ENCODE results near the gene ETS1.

DNA sequence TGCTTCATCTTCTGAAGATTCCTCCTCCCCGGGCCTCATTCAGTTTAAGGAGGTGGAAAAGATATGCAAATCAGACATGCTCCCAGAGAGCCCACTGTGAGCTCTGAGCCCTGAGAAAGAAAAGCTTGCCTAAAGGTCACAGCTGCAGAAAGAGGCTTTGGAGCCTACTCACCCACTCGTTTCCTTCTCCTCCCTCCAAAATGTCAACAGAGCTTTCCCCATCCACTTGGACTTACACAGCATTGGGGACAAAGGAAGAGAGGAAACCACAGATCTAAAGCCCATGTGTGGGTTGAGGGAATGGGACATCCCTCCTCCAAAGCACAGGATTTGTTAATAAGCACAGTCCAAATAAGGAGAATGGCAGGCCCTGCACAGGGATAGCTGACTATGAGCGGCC is 158.4 kb downstream of the ETS1 start:
- TF ChIP-seq POLR2AphosphoS5 (IDR thresholded peaks at IDR 0.05) (no peak), POLR2A (IDR thresholded peaks at IDR 0.05; ENCODE audit: low read depth) (no peak)
- TF ChIP-seq, protein P1, sequence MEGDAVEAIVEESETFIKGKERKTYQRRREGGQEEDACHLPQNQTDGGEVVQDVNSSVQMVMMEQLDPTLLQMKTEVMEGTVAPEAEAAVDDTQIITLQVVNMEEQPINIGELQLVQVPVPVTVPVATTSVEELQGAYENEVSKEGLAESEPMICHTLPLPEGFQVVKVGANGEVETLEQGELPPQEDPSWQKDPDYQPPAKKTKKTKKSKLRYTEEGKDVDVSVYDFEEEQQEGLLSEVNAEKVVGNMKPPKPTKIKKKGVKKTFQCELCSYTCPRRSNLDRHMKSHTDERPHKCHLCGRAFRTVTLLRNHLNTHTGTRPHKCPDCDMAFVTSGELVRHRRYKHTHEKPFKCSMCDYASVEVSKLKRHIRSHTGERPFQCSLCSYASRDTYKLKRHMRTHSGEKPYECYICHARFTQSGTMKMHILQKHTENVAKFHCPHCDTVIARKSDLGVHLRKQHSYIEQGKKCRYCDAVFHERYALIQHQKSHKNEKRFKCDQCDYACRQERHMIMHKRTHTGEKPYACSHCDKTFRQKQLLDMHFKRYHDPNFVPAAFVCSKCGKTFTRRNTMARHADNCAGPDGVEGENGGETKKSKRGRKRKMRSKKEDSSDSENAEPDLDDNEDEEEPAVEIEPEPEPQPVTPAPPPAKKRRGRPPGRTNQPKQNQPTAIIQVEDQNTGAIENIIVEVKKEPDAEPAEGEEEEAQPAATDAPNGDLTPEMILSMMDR (IDR thresholded peaks at IDR 0.05): no peak
